ENCODE results near the gene PNP.

Gene PNP

GRCh38 chr14:20469242-20469889 is at the start of gene PNP:
TSS of gene PNP (plus strand) at chr14:20469406. CDS start at chr14:20469525, 119 bp downstream.
- ATAC-seq (ENCODE audit: insufficient read depth, low read depth) (peak; percentile 93), DNase-seq (peak; percentile 90)
- Histone ChIP-seq H3K9me3 (ENCODE audit: insufficient read depth, low read length, severe bottlenecking) (no peaks in the 10 kb centered on the region), H3K27ac (ENCODE audit: low read length) (peak within 1 kb of the TSS; percentile 82), H3K4me3 (ENCODE audit: low read depth in 1 of 2, low read length in 2 of 2) (peak within 1 kb of the TSS; percentile 60 to 73), H2AFZ (ENCODE audit: low read depth, low read length) (peak within 1 kb of the TSS; percentile 79), H3K79me2 (ENCODE audit: insufficient read depth, low read length) (peaks cover 41% of the 10 kb centered on the region), H3K27me3 (ENCODE audit: insufficient read depth, low read length, poor library complexity) (no peaks in the 10 kb centered on the region), H3K4me1 (ENCODE audit: insufficient read depth, low read length) (peaks cover 34% of the 10 kb centered on the region), H3K9ac (ENCODE audit: low read depth, low read length) (peak within 1 kb of the TSS; percentile 71), H3K4me2 (ENCODE audit: insufficient read depth, low read length) (peak within 1 kb of the TSS; percentile 83), H3K36me3 (ENCODE audit: insufficient read depth, low read length) (peaks cover 29% of the 10 kb centered on the region), H4K20me1 (ENCODE audit: insufficient read depth, low read length) (peaks cover 13% of the 10 kb centered on the region; the same call in 1 of the 2 replicates)
- TF ChIP-seq, protein P1, sequence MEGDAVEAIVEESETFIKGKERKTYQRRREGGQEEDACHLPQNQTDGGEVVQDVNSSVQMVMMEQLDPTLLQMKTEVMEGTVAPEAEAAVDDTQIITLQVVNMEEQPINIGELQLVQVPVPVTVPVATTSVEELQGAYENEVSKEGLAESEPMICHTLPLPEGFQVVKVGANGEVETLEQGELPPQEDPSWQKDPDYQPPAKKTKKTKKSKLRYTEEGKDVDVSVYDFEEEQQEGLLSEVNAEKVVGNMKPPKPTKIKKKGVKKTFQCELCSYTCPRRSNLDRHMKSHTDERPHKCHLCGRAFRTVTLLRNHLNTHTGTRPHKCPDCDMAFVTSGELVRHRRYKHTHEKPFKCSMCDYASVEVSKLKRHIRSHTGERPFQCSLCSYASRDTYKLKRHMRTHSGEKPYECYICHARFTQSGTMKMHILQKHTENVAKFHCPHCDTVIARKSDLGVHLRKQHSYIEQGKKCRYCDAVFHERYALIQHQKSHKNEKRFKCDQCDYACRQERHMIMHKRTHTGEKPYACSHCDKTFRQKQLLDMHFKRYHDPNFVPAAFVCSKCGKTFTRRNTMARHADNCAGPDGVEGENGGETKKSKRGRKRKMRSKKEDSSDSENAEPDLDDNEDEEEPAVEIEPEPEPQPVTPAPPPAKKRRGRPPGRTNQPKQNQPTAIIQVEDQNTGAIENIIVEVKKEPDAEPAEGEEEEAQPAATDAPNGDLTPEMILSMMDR (IDR thresholded peaks at IDR 0.05; ENCODE audit: borderline replicate concordance, extremely low read depth, low read length, poor library complexity, severe bottlenecking), result no peak
- TF ChIP-seq EZH2 (IDR thresholded peaks at IDR 0.05; ENCODE audit: borderline replicate concordance, low read depth, low read length, severe bottlenecking), result no peak

DNA sequence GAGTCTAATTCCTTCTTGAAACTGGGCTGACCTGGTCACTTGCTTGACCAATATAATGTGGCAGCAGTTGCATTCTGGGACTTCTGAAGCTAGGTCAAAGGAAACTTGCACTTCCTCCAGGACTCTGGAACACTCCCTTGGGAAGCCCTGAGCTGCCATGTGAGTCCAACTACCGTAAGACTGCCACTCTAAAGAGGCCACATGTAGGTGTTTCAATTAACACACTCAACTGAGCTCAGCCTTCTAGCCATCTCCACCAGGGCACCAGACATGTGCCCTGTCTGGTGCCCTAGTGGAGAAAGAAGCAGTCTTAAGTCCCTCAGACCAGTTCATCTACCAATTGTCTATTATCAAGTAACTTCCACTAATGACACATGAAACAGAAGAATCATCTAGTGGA is 49.8 kb upstream of the PNP start:
- no peak overlapping the region for H3K4me3 ChIP-seq (ENCODE audit: low read depth in 1 of 2, low read length in 2 of 2)
- DNase-seq (no peak), ATAC-seq (ENCODE audit: insufficient read depth, low read depth) (no peak)
- peaks cover 11% of the 10 kb centered on the region for H3K4me1 ChIP-seq (ENCODE audit: insufficient read depth, low read length)
- H3K4me2 ChIP-seq (ENCODE audit: insufficient read depth, low read length), result no peak overlapping the region
- H2AFZ ChIP-seq (ENCODE audit: low read depth, low read length), result no peak overlapping the region
- no peaks in the 10 kb centered on the region for H3K36me3 ChIP-seq (ENCODE audit: insufficient read depth, low read length)
- H3K9me3 ChIP-seq (ENCODE audit: insufficient read depth, low read length, severe bottlenecking), result no peaks in the 10 kb centered on the region
- H4K20me1 ChIP-seq (ENCODE audit: insufficient read depth, low read length), result no peaks in the 10 kb centered on the region
- TF ChIP-seq EZH2 (IDR thresholded peaks at IDR 0.05; ENCODE audit: borderline replicate concordance, low read depth, low read length, severe bottlenecking), result no peak
- TF ChIP-seq, protein P1 (IDR thresholded peaks at IDR 0.05; ENCODE audit: borderline replicate concordance, extremely low read depth, low read length, poor library complexity, severe bottlenecking), result no peak
- no peaks in the 10 kb centered on the region for H3K27me3 ChIP-seq (ENCODE audit: insufficient read depth, low read length, poor library complexity)
- H3K9ac ChIP-seq (ENCODE audit: low read depth, low read length), result no peak overlapping the region
- H3K27ac ChIP-seq (ENCODE audit: low read length), result no peak overlapping the region
- no peaks in the 10 kb centered on the region for H3K79me2 ChIP-seq (ENCODE audit: insufficient read depth, low read length)

- Histone ChIP-seq H3K36me3 (ENCODE audit: insufficient read depth, low read length) (no peaks in the 10 kb centered on the region), H3K4me1 (ENCODE audit: insufficient read depth, low read length) (peaks cover 1% of the 10 kb centered on the region), H3K9ac (ENCODE audit: low read depth, low read length) (no peak overlapping the region), H2AFZ (ENCODE audit: low read depth, low read length) (no peak overlapping the region), H3K4me3 (ENCODE audit: low read depth in 1 of 2, low read length in 2 of 2) (no peak overlapping the region), H3K4me2 (ENCODE audit: insufficient read depth, low read length) (no peak overlapping the region), H3K27ac (ENCODE audit: low read length) (no peak overlapping the region), H3K9me3 (ENCODE audit: insufficient read depth, low read length, severe bottlenecking) (no peaks in the 10 kb centered on the region), H4K20me1 (ENCODE audit: insufficient read depth, low read length) (no peaks in the 10 kb centered on the region), H3K27me3 (ENCODE audit: insufficient read depth, low read length, poor library complexity) (no peaks in the 10 kb centered on the region), H3K79me2 (ENCODE audit: insufficient read depth, low read length) (no peaks in the 10 kb centered on the region)
- DNase-seq (no peak), ATAC-seq (ENCODE audit: insufficient read depth, low read depth) (no peak)
- TF ChIP-seq, protein P1 (IDR thresholded peaks at IDR 0.05; ENCODE audit: borderline replicate concordance, extremely low read depth, low read length, poor library complexity, severe bottlenecking), result no peak
- no peak for TF ChIP-seq EZH2 (IDR thresholded peaks at IDR 0.05; ENCODE audit: borderline replicate concordance, low read depth, low read length, severe bottlenecking)
Measured at GRCh38 chr14:20421267-20421666, 47.9 kb upstream of the PNP start.

Measured in DND-41 (cell line).